GM19043 (cell line): ENCODE measurements around the gene CNNM4.
A peak's percentile ranks its signal among the peaks of the same experiment; 100 is the strongest.

Experiments
- ATAC-seq: cut with Tn5 transposase; IDR thresholded peaks from one replicate; pipeline ENCODE4 v1.9.1; 2021; ENCODE audit warnings: low read depth; ENCODE audit not compliant: unreplicated experiment

Gene CNNM4

DNA sequence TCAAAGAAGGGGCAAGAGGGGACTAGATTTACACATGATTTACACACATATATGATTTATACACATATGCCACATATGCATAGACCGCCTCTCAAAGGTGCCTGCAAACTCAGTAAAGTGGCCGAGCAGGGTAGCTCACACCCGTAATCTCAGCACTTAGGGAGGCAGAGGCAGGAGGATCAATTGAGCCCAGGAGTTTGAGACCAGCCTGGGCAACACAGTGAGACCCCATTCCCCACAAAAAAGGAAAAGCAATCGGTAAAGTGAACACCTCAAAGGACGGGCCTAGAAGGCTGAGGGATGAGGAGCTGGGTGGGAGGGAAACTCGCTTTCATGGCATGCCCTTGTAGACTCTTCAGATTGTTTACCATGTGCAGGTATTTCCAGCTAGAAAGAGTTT is 92.0 kb downstream of the CNNM4 start:
- no peak for ATAC-seq

DNA sequence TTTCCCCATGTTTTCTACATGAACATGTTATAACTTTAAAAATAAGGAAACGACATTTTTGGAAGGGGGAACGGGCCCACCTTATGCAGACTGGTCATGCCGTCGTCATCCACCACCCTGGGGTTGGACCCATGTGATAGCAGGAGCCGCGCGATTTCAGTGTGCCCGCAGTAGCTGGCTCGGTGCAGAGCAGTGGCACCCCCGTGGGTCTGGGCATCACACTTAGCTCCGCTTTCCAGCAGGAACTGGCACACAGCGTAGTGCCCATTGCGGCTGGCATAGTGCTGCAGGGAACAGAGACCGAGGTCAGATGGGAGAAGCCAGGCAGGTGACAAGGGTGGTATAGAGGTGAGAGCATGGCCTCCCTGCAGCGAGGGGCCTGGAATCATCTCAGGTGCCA is 92.6 kb downstream of the CNNM4 start:
- ATAC-seq, result no peak

DNA sequence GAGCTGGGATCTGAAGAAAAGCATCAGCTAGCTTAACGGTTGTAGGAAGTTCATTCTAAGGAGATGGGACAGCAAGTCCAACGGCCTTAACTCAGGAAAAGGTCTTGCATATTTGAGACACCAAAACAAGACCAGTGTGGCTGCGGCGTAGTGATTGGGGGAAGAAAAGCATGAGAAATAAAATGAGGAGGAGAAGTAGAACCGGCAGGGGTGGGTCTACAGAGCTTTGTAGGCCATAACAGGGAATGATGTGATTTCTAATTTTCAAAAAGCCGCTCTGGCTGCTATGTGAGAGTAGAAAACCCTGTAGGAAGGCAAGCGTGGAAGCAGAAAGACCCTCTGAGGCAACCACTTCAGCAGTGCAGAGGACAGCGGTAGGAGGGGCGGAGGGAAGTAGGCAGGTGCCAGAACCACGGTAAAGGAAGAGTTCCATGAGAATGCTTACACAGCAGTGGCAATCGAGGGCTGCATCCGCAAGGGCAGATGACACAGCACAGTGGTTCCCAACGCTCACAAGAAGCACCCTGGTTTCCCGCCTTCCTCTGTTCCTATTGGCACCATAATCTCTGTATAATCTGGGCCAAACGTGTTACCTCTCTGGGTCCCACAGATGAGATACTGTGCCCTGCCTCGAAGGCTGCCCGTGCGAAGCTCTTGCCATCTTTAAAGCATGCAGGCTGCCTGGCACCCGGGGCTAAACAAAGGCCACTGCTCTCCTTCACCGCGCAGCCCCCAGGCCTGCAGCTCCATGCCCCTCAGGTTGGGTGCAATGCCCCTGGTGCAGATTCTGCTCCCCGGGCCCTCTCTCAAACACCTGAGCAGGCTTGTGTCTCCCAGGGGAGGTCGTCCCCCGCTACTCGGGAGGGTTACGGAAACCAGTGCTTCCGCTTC is 96.3 kb downstream of the CNNM4 start:
- peak; percentile 22 for ATAC-seq

DNA sequence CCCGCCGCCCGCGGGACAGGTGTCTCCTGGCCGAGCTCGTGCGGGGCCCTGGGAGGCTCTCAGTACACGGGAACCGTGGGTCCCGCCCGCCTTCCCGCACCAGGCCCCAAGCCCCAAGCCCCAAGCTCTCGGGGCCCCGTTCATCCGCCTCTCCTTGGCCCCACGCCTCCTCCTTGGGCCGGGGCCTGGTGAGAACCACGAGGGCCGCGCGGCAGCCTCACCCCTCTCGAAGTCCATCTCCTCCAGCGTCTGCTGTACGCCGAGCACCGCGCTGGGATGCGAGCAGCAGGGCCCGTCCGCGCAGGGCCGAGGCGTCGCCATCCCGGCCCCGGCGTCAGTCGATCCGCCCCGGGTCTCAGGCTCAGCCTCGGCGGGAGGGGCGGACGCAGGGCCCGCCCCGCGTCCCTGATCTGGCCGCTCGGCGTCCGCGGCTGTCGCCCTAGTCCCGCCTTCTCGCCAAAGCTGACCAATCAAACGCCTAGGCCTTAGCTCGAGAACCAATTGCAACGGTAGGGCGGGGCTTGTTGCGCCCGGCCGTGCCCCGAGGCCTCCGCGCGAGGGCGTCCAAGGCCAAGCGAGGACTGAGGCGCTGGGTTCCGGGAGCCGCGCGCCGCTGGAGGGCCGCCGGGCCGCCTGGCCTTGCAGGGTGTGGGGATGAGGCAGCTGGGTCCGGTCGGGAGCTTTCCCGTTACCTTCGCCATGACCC is 97.1 kb downstream of the CNNM4 start, which contains the start of gene ANKRD39:
Gene ANKRD39, minus strand, starts transcription at position 350 of the 706 bp plus-strand sequence. Its CDS starts 29 bp downstream, at position 321.
- peak; percentile 94 for ATAC-seq

DNA sequence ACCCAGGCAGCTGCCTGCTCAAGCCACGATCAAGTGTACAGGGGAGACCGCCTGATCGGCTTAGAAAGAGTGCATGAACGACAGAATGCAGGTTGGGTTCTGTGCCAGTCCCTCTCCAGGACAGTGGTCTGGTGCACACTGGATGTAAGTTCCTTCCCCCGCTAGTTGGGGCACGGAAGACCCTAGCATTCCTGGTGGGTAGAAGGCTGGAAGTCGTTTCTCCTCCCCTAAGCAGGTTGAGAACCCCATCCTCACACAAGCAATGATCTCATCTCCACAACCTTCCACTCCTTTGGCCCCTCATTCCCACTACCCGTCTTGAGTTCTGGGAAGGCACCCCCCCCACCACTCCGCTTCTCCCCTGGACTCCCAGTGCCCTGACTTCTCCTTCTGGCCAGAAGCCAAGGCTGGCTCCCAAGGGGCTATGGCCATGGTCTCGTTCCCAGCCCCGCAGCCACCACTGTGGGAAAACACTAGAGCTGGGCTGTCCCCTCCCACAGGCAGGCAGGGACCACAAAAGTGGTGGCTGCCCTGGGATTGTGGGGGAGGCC is 98.5 kb downstream of the CNNM4 start:
- ATAC-seq, result no peak

DNA sequence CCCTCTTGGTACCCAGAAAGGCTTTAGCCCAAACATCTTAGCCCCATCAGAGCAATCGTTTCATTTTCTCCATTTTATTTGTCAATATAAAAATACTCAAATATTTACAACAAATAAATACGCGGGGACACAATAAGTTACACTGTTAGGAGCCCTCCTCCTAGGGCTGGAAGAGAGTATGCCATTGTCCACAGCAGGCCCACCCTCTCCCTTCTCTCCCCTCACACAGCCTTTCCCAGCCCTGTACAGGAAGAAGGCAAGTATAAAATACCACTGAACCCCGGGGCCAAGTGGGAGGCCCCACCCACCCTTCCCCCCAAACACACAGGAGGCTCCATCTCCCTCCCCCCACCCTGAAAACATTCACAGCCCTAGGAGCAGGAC is 99.0 kb downstream of the CNNM4 start:
- no peak for ATAC-seq

DNA sequence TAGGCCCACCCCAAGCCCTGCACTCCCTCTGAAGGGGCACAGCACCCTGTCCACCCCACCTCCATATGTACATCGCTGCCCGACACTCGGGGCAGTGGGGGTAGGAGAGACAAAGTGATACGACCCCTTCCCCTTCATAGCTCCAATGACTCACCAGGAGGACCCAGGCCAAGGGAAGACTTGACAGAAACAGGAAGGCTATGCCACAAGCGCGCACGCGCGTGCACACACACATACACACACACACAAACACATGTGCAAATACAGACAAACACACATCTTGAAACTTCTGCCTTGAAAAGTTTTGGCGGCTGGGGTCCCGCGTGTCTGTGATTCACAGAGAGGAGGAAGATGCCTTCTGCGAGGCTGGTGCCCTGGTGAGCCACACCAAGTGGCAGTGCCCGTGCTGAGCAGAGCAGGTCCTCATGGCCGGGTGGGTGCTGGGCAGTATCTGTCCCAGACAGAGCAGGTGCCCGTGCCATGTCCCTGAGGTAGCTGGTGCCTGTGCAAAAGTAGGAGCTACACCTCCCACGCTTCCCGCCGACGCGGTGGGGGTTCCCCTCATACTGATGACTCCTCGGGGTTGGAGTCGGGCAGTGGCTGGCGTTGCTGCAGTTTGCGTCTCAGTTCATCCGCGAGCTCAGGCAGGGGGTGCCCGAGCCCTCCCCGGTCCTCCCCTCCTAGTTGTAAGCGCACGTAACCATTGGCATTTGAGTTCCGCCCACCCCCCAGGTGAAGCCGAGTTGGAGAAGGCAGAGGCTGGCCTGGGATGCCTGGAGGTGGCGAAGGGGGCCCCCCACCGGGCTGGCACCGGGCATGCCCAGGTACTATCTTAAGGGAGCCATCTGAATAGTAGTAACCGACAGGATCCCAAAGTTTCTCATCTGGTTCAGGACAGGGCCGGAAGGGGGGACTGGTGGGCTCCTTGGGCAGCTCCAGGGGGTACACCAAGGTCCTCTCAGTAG is 99.6 kb downstream of the CNNM4 start:
- no peak for ATAC-seq

DNA sequence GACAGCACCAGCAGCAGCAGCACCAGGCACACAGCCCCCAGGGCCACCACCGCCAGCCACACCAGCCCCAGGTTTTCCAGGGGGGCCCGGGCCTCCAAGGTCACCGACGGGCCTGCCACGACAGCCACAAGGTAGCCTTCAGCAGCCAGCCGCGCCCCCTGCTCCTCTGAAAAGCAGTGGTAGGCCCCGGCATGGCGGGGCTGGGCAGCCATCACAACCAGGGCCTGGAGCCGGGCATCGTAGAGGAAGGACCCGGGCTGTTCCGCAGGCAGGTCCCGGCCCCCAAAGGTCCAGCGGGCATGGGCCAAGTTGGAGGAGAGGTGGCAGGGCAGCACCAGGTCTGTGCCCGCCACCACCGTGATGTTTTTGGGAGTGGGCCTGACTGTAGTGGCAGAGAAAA is 100.4 kb downstream of the CNNM4 start:
- no peak for ATAC-seq
